ENCODE measurements around the gene RPL7A.

- TF ChIP-seq CTCF (IDR thresholded peaks at IDR 0.05; ENCODE audit: low read depth, low read length) (no peak), POLR2A (IDR thresholded peaks at IDR 0.05; ENCODE audit: extremely low read depth, insufficient read length) (no peak), MYC (IDR thresholded peaks at IDR 0.05; ENCODE audit: low read depth, low read length) (no peak), MAX (IDR thresholded peaks at IDR 0.05; ENCODE audit: low read depth, low read length) (no peak)
These were observed 20.3 kb downstream of the RPL7A start for GRCh38 chr9:133368249-133368881.
